Gastroesophageal sphincter (tissue), 4 donors: ENCODE measurements around the gene C1orf115. TPM values are rescaled to one million over a fixed set of nuclear protein-coding genes. Genes with fewer than 3 reads are reported as not detected.

Experiments used
- ATAC-seq: fragments of 150-250 bp; one replicate; pipeline ENCODE4 v1.9.1; 2016; ENCODE audit warnings: mild to moderate bottlenecking, moderate library complexity
- H3K27ac ChIP-seq, 4 donors: fragments of 200-600 bp; sonication (generic) in 3 of 4; 1 replicate in 3 of 4; 2 replicates in 1 of 4; pipeline ENCODE4 v1.5.1; 2016 to 2019
- H3K27me3 ChIP-seq: fragments of 200-600 bp; sonication (generic); one replicate; pipeline ENCODE4 v1.5.1; 2019
- H3K36me3 ChIP-seq, 2 donors: fragments of 200-600 bp; sonication (generic); one replicate each; pipeline ENCODE4 v1.5.1; 2019; ENCODE audit warnings: control low read depth in 1 of 2
- H3K4me1 ChIP-seq, 3 donors: fragments of 200-600 bp; sonication (generic); 1 replicate in 2 of 3; 2 replicates in 1 of 3; pipeline ENCODE4 v1.5.1; 2016 to 2019; ENCODE audit warnings: control low read depth in 2 of 3
- H3K4me3 ChIP-seq, 2 donors: fragments of 200-600 bp; sonication (generic); one replicate each; pipeline ENCODE4 v1.5.1; 2019; ENCODE audit warnings: mild to moderate bottlenecking in 1 of 2, moderate library complexity in 1 of 2
- H3K9me3 ChIP-seq, 3 donors: fragments of 200-600 bp; sonication (generic); one replicate each; pipeline ENCODE4 v1.5.1; 2017 to 2019; ENCODE audit warnings: control low read depth in 2 of 3
- CTCF ChIP-seq, 4 experiments: fragments of 200-600 bp in 2 of 4; fragments of 450-650 bp in 2 of 4; sonication (generic) in 1 of 4; IDR thresholded peaks; one replicate each; pipeline ENCODE4 v1.5.1; 2017 to 2019; ENCODE audit warnings: antibody characterized with exemption in 4 of 4, mild to moderate bottlenecking in 2 of 4, moderate library complexity in 2 of 4
- EP300 ChIP-seq: sonication (generic); formaldehyde crosslinking; IDR thresholded peaks from one replicate; pipeline ENCODE4 v1.6.1; 2017; ENCODE audit warnings: antibody characterized with exemption, mild to moderate bottlenecking
- POLR2A ChIP-seq, 2 donors: fragments of 450-650 bp; IDR thresholded peaks; one replicate each; pipeline ENCODE4 v1.6.1; 2017; ENCODE audit warnings: antibody characterized with exemption in 2 of 2, mild to moderate bottlenecking in 2 of 2, moderate library complexity in 1 of 2
- POLR2AphosphoS5 ChIP-seq: sonication (generic); formaldehyde crosslinking; IDR thresholded peaks from one replicate; pipeline ENCODE4 v1.6.1; 2017; ENCODE audit warnings: antibody characterized with exemption
- whole genome bisulfite sequencing, 2 donors: methylation state at CpG; one replicate each; pipeline ENCODE4 v1.1.5; 2018; ENCODE audit warnings: low coverage in 1 of 2; 5-methylcytosine and 5-hydroxymethylcytosine counted together
- total RNA-seq, 4 donors: library from RNA; depleted of rRNA; stranded (reverse); fragments of >200 nt; gene quantifications; one replicate each; pipeline ENCODE4 v1.1.0, GENCODE V29; 2016

The C1orf115 gene
- total RNA-seq, 4 donors from 2014 or later, result 6.8 to 28.0 (median 9.5) TPM

GRCh38 chr1:220702733-220703270, 12.6 kb downstream of the C1orf115 start:
- TF ChIP-seq EP300, result no peak
- no peak for TF ChIP-seq POLR2A (IDR thresholded peaks at IDR 0.05)
- TF ChIP-seq POLR2AphosphoS5, result no peak
- TF ChIP-seq CTCF (IDR thresholded peaks at IDR 0.05), result no peak
- WGBS, 2 donors, result 62 to 72% methylated on average over 4 to 5 of the region's 5 CpGs
- no peak for ATAC-seq
- no peaks in the 10 kb centered on the region for H3K27me3 ChIP-seq
- no peak overlapping the region for H3K27ac ChIP-seq
- peaks cover 0 to 2% of the 10 kb centered on the region in 2 donors for H3K36me3 ChIP-seq
- peaks cover 0 to 11% (median 0%) of the 10 kb centered on the region in 3 donors for H3K4me1 ChIP-seq
- no peak overlapping the region for H3K4me3 ChIP-seq
- no peaks in the 10 kb centered on the region for H3K9me3 ChIP-seq

- 66 to 85% methylated on average over 2 to 3 of the region's 4 CpGs for WGBS, 2 donors
- Histone ChIP-seq H3K9me3 (no peaks in the 10 kb centered on the region), H3K4me3 (no peak overlapping the region), H3K36me3 (no peaks in the 10 kb centered on the region), H3K27ac (no peak overlapping the region), H3K4me1 (peaks cover 0 to 11% (median 0%) of the 10 kb centered on the region in 3 donors), H3K27me3 (no peaks in the 10 kb centered on the region)
- TF ChIP-seq EP300, result no peak
- no peak for TF ChIP-seq POLR2A (IDR thresholded peaks at IDR 0.05)
- TF ChIP-seq POLR2AphosphoS5, result no peak
- TF ChIP-seq CTCF (IDR thresholded peaks at IDR 0.05), result no peak
- no peak for ATAC-seq
These were observed 13.1 kb downstream of the C1orf115 start for GRCh38 chr1:220703305-220703704.

GRCh38 chr1:220705782-220706181, 15.6 kb downstream of the C1orf115 start:
- 82 to 89% methylated on average over 3 to 4 of the region's 7 CpGs for WGBS, 2 donors
- Histone ChIP-seq H3K4me1 (peaks cover 0 to 4% (median 0%) of the 10 kb centered on the region in 3 donors), H3K36me3 (no peaks in the 10 kb centered on the region), H3K9me3 (no peaks in the 10 kb centered on the region), H3K27me3 (no peaks in the 10 kb centered on the region), H3K4me3 (no peak overlapping the region), H3K27ac (no peak overlapping the region)
- no peak for ATAC-seq
- TF ChIP-seq CTCF (IDR thresholded peaks at IDR 0.05) (no peak), POLR2AphosphoS5 (no peak), POLR2A (IDR thresholded peaks at IDR 0.05) (no peak), EP300 (no peak)

- ATAC-seq, result no peak
- Histone ChIP-seq H3K27ac (no peak overlapping the region), H3K36me3 (no peaks in the 10 kb centered on the region), H3K4me1 (no peaks in the 10 kb centered on the region), H3K9me3 (no peaks in the 10 kb centered on the region), H3K4me3 (no peak overlapping the region), H3K27me3 (no peaks in the 10 kb centered on the region)
- TF ChIP-seq POLR2AphosphoS5 (no peak), POLR2A (IDR thresholded peaks at IDR 0.05) (no peak), EP300 (no peak), CTCF (IDR thresholded peaks at IDR 0.05) (no peak)
- 55 to 76% methylated on average over 8 to 9 of the region's 9 CpGs for WGBS, 2 donors
These were observed 16.3 kb downstream of the C1orf115 start for GRCh38 chr1:220706480-220706879.

- Histone ChIP-seq H3K9me3 (no peaks in the 10 kb centered on the region), H3K27me3 (no peaks in the 10 kb centered on the region), H3K4me3 (no peak overlapping the region), H3K36me3 (no peaks in the 10 kb centered on the region), H3K4me1 (no peaks in the 10 kb centered on the region), H3K27ac (no peak overlapping the region)
- no peak for ATAC-seq
- 88 to 100% methylated on average over 4 to 5 of the region's 10 CpGs for WGBS, 2 donors
- TF ChIP-seq POLR2AphosphoS5 (no peak), EP300 (no peak), POLR2A (IDR thresholded peaks at IDR 0.05) (no peak), CTCF (IDR thresholded peaks at IDR 0.05) (no peak)
These were observed 17.0 kb downstream of the C1orf115 start for GRCh38 chr1:220707160-220707559.
